GM18858 (cell line): ENCODE data around the gene PRAMEF27.
"Not testable (repeated sequence)": the region's sequence is repeated elsewhere in the genome, so short reads cannot be mapped to it uniquely, and the experiment has no call there.

Experiments used
- ATAC-seq: cut with Tn5 transposase; IDR thresholded peaks from one replicate; pipeline ENCODE4 v1.9.1; 2021; ENCODE audit not compliant: unreplicated experiment

The PRAMEF27 gene

DNA sequence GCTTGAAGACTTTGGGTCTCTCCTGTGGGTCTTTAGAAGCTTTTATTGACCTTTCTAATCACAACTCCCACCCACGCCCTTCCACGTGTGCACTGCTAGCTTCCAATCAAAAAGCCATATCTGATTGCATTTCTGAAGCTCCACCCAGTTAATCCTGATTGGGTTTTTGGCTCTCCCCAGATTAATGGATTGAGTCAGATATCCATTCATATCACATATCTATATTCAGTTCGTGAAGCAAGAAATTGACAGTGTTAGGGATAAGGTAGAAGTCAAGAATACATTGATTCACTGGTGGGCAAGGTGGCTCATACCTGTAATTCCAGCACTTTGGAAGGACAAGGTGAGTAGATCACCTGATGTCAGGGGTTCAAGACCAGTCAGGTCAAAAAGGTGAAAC lies at the start of gene PRAMEF27:
Gene PRAMEF27, minus strand, starts transcription at position 101 of the 400 bp plus-strand sequence. CDS start 2,916 bp downstream, outside the sequence.
- ATAC-seq, result not testable (repeated sequence)

DNA sequence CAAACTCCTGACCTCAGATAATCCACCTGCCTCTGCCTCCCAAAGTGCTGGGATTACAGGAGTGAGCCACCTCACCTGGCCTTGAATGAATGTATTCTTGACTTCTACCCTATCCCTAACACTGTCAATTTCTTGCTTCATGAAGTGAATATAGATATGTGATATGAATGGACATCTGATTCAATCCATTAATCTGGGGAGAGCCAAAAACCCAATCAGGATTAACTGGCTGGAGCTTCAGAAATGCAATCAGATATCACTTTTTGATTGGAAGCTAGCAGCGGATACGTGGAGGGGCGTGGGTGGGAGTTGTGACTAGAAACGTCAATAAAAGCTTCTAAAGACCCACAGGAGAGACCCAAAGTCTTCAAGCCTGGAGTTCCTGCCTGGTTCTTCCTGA lies 14.1 kb upstream of the PRAMEF27 start, which contains the start of gene PRAMEF25:
Gene PRAMEF25, plus strand, starts transcription at position 301 of the 400 bp plus-strand sequence. CDS start 2,920 bp downstream, outside the sequence.
- not testable (repeated sequence) for ATAC-seq

GRCh38 chr1:13019846-13020245 lies 36.5 kb downstream of the PRAMEF27 start:
- not testable (repeated sequence) for ATAC-seq

DNA sequence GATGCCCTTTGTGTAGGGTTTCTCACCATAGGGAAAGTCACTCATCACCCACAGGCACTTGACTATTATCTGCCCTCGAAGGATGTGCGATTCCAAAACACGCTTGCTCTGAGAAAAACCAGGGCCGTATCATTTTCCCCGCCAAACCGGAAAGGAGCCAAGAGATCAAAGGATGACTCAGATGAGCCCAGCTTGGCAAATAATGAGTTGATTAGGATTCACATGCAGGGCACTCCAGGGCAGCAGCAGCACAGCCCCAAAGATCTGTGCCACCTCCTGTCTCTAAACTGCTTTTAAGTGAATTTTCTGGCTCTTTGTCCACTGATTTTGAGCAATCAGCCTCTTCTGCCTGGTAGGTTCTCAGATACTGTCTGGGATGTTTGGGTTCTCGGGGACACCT lies 44.4 kb downstream of the PRAMEF27 start:
- not testable (repeated sequence) for ATAC-seq

GRCh38 chr1:13009348-13009747 lies 47.0 kb downstream of the PRAMEF27 start:
- ATAC-seq, result not testable (repeated sequence)

DNA sequence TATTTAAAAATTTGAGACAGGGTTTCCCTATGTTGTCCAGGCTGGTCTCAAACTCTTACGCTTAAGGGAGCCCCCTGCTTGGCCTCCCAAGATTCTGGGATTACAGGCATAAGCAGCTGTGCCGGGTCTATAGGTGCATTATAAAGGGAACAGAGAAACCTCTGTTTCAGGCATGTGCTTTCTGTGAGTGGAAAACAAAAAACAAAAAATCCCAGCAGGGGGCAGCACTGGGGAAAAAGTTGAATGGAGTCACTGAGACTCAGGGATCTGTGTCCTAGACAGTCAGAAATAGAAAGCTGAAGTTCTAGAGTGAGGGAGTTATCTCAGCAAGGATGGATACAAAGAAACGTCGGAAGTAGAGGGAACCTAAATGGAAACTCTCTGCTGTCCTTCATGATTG lies 50.6 kb downstream of the PRAMEF27 start:
- ATAC-seq, result not testable (repeated sequence)
